Fibroblast of skin of back (primary cell): Measurements from ENCODE around the gene PEAK3.

Experiments
- DNase-seq: peaks from one replicate; pipeline ENCODE4 v3.0.0-alpha.2; 2013

PEAK3 gene

DNA sequence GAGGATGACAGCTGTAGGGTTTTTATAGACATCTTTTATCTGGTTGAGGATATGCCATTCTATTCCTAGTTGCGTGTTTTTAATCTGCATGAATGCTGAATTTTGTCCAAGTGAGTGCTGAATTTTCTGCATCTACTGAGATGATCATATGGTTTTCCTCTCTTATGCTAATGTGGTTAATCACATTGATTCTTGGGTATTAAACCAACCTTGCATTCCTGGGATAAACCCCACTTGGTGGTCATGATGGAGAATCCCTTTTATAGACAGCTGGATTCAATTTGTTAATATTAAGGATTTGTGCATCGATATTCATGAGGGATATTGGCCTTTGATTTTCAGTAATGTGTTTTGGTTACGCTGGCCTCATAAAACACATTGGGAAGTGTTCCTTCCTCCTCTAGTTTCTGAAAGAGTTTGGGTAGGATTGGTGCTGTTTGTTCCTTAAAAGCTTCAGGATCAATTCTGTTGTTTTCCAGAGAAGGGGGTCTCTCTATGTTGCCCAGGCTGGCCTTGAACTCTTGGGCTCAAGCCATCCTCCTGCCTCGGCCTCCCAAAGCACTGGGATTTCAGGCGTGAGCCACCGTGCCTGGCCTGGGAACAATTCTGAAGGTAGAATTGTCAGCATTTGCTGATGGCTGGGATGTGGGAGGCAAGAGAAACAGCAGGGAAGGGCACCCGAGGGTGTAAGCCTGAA is 33.3 kb upstream of the PEAK3 start:
- no peak for DNase-seq

- no peak for DNase-seq
Observed at GRCh38 chr19:2312820-2313501, 31.0 kb upstream of the PEAK3 start.

DNA sequence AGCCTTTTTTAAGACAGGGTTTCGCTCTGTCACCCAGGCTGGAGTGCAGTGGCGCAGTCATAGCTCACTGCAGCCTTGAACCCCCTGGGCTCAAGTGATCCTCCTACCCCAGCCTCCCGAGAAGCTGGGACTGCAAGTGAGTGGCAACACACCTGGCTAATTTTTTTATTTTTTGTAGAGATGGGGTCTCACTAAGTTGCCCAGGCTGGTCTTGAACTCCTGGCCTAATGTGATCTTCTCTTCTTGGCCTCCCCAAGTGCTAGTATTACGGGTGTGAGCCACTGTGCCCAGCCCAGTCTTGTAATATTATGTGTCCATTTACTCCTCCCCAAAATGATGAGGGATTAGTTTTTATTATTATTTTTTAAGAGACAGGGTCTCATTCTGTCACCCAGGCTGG is 29.1 kb upstream of the PEAK3 start:
- DNase-seq = no peak

DNA sequence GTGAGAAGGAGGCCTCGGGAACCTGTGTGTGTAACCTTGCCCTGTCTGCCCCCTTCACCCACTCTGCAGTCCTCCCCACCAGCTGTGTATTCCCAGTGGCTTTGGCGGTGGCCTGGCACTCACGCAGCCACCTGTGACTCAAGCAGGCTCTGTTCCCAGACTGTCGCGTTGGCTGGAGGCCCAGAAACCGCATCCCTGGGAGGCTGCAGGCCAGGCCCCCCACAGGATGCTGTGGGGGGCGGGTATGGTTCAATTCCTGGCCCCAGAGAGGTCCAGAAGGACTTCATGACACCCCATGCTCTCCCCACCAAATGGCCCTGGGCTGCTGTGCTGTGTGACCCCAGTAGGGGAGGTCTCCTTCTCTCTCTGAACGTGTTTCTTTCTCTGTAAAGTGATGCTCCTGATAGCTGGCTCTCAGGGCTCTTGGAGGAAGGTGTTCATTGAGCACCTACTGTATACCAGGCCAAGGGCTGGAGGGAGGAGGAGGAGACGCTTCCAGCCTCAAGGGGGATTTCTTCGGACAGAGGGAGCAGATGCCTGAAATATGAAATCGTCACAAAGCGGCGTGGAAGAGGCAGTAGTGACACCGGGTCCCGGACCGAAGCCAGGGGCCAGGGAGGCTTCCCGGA is 27.9 kb upstream of the PEAK3 start:
- DNase-seq = peak; percentile 59

GRCh38 chr19:2308114-2308556 is 26.2 kb upstream of the PEAK3 start, which contains the start of gene LINGO3:
TSS of gene LINGO3 (minus strand) at chr19:2308154. CDS start at chr19:2291776, 16,378 bp downstream.
- DNase-seq = no peak

DNA sequence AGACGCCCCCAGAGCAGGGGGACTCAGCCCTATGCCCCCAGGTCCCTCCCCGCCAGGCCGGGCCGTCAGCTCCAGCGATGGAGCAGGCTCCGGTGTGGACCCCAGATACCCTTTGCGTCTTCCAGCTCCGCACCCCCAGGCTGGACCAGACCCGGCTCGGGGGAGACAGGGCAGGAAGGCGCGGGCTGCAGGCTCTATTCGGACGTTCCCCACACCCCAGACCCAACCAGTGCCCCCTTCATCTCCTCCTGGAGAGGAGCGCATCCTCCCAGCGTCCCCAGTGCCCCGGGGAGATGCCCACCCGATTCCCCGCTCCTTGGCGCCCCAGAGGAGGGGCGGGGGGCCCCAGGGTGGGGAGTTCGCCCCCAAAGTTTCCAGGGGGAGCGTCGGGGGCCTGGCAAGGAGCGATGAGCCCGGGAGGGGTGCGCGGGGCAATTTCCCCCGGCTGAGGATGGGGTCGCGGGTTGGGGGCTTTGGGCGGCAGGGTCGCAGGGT is 25.6 kb upstream of the PEAK3 start:
- no peak for DNase-seq

DNA sequence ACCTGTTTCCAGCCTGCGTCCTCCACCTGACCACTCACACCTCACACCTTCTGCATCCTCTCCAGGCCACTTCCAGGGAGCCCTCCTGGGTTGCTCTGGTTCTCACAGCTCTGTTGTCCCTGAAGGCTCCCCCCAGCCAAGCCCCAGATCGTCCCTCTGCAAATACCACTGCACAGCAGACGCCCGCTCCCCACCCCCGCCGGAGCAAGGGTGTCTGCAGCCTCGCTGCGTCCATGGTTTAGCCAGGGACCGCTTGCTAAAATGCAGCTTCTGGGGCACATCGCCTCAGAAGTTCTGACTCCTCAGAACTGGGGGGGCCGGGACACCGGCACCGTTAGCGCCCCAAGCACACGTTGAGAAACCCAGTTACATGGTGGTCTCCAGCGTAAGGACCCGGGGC is 25.0 kb upstream of the PEAK3 start:
- DNase-seq = no peak

- DNase-seq = no peak
Observed at GRCh38 chr19:2306281-2306806, 24.4 kb upstream of the PEAK3 start.

DNA sequence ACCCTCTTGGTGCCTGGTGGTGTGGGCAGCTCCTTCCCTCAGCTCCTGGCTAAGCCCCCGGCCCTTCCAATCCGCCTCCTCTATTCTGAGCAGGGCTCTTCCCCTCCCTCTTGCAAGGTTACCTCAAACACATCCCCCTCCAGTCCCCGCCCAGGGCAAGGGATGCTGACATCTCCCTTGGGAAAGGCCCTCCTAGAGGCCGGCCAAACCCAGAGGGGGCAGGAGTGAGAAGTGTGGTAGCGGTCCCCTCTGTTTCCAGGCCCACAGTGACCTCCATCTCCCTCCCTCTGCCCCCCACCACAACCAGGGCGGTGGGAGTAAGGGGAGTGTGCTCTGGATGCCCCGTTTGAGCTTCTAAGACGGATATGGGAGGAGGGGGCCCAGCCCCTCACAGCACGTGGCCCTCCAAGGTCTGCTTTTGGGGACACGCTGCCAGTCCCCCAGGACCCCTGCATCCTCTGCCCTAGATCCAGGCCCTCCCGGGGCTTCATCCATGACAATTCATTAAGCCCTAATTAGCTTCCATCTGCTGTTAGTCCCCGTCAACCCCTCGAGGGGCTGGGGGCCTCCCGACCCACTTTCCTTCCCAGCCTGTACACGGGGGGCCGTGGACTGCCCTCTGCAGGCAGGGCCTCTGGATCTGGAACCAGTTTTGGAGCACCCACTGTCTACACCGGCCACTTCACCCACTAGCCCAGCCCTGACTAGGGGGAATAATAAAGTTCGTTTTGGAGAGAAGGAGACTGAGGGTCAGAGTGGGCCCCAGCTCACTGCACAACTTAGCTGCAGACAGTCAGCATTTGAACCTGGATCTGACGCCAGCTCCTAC is 23.7 kb upstream of the PEAK3 start:
- DNase-seq = no peak

GRCh38 chr19:2303211-2303798 is 21.3 kb upstream of the PEAK3 start:
- no peak for DNase-seq

DNA sequence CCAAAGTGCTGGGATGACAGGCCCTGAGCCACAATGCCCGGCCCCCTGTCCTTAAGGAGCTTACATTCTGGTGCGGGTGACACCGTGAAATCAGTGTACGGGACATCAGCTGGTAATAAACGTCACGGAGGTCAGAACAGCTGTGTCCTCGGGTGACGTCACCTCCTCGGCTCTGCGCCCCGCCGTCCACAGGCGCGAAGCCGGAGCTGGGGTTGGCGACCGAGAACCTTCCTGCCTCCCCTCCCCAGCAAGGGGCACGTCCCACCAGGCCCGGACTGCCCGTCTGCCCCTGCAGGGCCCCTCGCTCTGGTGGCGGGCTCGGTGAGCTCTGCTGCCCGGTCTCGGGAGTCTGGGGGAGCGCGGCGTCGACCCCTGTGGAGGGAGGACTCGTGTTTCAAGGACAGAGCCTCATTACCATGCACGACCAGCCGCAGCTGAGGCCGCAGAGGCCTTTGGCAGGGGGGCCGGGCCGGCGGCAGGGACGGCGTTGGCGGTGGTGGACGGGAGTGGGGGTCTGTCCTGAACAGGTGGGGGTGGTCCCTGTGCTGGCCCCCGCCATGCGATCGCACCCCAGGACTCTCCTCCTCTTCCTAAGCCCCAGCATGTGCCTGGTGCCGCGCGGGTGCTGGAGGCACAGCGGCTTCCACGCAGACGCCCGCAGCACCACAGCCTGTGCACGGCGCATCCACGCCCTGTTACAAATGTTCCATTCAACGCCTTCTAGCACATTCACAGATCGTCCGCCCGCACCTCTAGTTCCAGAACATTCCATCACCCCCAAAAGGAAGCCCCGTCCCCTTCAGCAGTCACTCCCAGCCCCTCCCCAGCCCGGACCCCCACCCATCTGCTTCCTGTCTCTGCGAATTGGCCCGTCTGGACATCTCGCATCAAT is 20.6 kb upstream of the PEAK3 start:
- peak; percentile 28 for DNase-seq

DNA sequence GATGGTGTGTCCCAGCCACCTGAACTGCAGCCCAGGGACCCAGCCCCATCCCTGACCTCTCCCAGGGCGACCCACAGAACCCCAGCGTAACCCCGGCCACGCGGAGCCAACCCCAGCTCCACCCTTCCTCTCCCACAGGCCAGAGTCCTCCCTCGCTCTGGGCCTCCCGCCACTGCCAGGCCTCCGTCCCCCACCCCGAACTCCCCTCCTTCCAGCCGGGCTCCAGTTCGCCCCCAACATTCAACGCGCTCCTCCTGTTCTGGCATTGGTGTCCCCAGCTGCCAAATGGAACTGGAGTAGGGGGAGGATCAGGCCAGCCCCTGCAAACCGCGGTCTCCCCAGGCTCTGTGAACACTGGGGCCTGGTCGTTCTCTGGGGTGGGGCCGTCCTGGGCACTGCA is 18.6 kb upstream of the PEAK3 start:
- no peak for DNase-seq

GRCh38 chr19:2296141-2296540 is 14.2 kb upstream of the PEAK3 start:
- no peak for DNase-seq

GRCh38 chr19:2294687-2295335 is 12.8 kb upstream of the PEAK3 start:
- DNase-seq = peak; percentile 78

DNA sequence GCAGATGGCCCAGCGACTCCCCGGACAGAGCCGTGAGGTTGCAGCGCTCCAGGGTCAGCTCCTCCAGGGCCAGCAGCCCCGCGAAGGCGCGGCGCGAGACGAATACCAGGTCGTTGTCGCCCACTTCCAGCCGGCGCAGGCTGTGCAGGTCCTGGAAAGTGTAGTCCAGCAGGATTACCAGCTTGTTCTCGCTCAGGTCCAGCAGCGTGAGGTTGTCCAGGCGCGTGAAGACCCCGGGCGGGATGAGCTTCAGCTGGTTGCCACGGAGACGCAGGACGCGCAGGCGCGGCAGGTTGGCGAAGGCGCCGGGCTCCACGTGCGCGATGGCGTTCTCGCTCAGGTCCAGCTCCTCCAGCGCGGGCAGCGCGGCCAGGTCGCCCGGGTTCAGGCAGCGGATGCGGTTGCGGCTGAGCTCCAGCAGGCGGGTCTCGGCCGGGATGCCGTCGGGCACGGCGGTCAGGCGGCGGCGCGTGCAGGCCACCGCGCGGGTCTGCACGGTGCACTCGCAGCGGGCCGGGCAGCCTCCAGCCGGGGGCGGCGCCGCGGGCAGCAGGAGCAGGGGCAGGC is 9.3 kb upstream of the PEAK3 start:
- DNase-seq = no peak

- no peak for DNase-seq
Observed at GRCh38 chr19:2290441-2291184, 8.6 kb upstream of the PEAK3 start.

DNA sequence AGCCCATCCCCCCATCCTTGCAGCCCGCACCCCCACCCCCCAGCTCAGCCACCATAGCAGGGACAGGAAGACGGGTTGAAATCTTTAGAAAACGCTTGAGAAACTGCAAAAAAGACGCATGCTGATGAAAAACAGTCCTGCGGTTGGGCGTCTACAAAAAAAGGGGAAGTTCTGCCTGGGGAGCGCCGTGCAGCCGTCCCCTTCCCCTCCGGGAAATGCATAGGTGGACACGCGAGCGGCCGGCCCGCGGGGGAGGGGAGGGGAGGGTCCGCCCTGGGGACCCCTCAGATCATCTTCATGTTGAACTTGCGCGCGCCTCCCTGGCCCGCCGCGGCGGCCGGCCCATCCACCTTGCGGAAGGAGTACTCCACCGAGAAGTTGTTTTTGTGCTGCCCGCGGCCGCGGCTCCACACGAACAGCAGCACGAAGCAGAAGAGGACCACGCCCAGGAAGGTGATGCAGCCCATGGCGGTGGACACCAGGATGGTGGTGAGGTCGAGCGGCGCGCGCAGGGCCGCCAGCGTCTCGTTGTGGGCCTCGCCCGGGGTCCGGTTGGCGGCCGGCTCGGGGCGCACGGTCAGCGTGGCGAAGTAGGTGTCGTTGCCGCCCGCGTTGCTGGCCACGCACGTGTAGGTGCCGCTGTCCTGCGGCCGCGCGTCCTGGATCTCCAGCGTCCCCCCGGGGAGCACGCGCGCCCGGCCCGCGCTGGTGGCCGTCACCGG is 7.9 kb upstream of the PEAK3 start:
- DNase-seq = no peak
